ENCODE results near the gene LYVE1.

Gene LYVE1

DNA sequence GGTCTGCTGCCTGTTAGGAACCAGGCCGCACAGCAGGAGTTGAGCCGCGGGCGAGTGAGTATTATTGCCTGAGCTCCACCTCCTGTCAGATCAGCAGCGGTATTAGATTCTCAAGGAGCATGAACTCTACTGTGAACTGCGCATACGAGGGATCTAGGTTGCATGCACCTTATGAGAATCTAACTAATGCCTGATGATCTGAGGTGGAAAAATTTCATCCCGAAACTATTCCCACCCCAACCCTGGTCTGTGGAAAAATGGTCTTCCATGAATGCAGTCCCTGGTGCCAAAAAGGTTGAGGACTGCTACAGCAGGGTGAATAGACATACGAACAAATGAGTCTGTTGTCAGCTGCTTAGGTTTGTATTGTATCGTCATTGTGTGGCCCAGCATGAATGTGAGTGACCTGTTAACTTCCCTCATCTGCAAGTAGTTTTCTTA, 57.3 kb downstream of the LYVE1 start:
- H3K4me3 ChIP-seq (ENCODE audit: low read depth, low read length): no peak overlapping the region
- DNase-seq (ENCODE audit: low read depth): no peak
- TF ChIP-seq, protein P1, sequence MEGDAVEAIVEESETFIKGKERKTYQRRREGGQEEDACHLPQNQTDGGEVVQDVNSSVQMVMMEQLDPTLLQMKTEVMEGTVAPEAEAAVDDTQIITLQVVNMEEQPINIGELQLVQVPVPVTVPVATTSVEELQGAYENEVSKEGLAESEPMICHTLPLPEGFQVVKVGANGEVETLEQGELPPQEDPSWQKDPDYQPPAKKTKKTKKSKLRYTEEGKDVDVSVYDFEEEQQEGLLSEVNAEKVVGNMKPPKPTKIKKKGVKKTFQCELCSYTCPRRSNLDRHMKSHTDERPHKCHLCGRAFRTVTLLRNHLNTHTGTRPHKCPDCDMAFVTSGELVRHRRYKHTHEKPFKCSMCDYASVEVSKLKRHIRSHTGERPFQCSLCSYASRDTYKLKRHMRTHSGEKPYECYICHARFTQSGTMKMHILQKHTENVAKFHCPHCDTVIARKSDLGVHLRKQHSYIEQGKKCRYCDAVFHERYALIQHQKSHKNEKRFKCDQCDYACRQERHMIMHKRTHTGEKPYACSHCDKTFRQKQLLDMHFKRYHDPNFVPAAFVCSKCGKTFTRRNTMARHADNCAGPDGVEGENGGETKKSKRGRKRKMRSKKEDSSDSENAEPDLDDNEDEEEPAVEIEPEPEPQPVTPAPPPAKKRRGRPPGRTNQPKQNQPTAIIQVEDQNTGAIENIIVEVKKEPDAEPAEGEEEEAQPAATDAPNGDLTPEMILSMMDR (IDR thresholded peaks at IDR 0.05; ENCODE audit: control insufficient read depth, extremely low read depth, insufficient read depth): no peak

Data from LNCaP clone FGC (cell line).